OCI-M2 (cell line): ENCODE measurements around the gene DKKL1.

Experiments
- DNase-seq: peaks from one replicate; lab custom pipeline; 2025; ENCODE audit not compliant: unreplicated experiment; lab: John Stamatoyannopoulos, UW

DKKL1 gene

DNA sequence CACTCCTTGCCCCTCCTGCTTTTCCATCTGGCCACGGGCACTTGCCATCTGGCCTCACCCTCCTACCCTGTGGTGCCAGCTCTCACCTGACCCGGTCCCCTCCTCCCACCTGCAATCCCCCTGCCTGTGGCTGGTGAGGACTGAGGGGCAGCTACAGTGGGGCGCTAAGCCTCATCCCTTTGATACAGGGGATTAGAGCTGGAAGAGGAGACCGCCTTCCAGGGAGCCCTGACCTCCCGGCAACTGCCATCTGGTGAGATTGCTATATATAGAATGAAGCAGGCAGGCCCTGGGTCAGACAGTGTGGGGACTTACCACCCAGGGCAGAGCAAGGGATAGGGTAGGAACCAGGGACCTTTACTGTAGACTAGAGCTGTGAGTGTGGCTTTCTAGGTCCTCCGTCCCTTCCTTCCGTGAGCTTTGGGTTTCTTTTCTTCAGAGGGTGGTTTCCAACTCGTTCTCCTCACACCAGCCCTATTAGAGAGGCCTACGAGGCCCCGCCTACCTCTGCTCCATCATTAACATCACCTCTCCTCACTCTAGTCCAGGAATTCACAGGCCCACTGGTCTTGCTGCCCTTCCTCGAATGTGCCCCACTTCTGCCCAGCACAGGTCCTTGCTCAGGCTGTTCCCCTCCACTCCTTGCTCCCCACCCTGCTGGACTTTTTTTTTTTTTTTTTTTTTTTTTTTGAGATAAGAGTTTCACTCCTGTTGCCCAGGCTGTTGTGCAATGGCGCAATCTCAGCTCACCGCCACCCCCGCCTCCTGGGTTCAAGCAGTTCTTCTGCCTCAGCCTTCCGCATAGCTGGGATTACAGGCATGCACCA is 32.1 kb downstream of the DKKL1 start:
- no peak for DNase-seq

DNA sequence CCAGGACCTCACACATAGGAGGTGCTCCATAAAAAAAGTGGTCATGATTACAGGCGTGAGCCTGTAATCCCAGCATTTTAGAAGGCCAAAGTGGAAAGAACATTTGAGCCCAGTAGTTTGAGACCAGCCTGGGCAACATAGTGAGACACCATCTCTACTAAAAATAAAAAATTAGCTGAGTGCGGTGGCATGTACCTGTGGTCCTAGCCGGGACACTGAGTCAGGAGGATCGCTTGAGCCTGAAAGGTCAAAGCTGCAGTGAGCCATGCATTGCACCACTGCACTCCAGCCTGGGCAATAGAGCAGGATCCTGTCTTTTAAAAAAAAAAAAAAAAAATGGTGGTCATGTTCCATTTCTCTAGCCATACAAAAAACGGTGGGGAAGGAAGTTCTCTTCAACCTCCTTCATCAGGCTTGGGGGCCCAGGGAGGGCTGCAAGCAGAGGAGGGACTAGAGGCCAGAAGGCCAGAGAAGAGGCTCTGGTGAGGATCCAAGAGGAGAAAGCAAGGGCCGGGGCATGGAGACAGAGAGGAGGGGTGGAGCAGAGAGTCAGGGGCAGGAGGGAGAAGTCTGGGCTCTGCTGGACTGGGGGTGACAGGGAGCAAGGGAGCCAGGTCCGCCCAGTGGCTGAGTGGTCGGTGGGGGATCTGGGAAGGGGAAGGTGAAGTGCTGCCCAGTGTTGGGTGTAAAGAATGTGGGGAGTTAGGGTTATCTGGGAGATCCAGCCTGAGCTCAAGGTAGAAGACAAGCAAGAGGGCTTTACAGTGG is 33.2 kb downstream of the DKKL1 start:
- DNase-seq = no peak

DNA sequence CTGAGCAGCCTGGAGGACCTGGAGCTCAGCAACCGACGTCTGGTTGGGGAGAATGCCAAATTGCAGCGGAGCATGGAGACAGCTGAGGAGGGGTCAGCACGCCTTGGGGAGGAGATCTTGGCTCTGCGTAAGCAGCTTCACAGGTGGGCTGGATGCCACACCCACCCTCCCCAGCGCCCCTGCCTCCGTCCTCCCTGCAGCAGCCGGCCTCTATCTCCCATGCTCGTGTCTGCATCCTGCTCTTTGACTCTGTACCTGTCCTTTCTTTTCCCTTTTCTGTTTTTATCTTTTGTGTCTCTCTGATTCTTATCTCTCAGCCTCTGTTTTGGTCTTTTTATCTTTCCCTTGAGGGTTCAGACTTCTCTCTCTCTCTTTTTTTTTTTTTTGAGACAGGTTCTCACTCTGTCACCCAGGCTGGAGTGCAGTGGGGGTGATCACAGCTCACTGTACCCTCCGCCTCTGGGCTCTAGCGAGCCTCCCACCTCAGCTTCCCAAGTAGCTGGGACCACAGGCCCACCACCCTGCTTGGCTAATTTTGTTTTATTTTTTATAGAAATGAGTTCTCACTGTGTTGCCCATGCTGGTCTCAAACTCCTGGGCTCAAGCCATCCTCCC is 34.4 kb downstream of the DKKL1 start:
- DNase-seq = no peak

DNA sequence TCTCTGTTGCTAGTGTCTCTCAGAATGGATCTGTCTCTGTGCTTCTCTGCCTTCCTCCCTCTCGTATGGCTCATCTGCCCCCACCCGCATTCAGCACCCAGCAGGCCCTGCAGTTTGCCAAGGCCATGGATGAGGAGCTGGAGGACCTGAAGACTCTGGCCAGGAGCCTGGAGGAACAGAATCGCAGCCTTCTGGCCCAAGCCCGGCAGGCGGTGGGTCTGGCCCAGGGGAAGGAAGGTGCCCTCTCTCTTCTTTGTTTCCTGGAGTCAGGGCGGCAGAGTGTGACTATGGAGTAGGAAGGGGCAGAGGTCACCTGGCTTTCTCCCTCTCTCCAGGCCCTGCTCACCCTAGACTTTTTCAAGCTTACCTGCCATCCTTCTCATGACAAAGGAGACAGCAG is 35.3 kb downstream of the DKKL1 start:
- DNase-seq = no peak

DNA sequence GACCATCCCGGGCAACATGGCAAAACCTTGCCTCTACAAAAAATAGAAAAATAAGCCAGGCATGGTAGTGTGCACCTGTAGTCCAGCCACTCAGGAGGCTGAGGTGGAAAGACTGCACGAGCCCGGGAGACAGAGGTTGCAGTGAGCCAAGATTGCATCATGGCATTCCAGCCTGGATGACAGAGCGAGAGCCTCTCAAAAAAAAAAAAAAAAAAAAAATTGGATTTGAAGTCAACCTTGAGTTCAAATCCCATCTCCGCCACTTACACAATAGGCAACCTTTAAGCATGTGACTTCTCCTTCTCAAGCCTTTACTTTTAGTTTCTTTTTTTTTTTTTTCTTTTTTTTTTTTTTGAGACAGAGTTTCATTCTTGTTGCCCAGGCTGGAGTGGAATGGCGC is 36.4 kb downstream of the DKKL1 start:
- DNase-seq = no peak

DNA sequence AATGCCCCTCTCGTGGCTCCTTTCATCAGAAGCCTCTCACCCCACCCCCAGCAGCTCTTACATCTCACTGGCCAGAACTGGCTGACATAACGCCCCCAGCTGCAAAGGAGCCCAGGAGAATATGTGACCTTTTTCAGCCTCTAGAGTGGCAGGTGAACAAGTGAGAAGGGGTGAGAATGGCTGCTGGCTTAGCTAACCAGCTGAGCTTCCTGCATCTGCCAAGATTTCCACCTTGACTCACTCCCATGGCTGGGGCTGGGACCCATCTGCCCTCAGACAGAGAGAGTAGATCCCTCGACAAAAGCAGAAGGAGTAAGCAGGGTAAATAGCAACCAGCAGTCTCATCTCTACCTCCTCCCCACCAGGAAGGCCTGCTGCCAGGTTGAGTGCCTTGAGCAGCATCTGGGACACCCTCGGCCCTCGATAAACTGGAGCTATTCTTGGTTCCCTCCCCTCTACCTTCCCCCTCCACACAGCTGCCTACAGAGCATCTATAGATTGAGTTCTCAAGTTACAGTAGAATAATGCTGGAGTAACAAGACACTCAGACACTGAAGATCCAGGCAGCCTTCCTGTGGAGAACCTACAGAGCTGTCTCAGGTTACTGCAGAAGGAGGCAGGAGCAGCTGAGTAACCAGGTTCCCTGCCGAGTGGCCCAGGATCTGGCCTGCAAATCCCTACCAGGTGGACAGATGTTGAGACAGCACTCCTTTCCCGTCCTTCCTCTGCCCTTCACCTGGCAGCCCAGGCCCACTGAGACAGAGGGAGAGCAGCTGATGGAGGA is 39.9 kb downstream of the DKKL1 start:
- peak; percentile 37 for DNase-seq

DNA sequence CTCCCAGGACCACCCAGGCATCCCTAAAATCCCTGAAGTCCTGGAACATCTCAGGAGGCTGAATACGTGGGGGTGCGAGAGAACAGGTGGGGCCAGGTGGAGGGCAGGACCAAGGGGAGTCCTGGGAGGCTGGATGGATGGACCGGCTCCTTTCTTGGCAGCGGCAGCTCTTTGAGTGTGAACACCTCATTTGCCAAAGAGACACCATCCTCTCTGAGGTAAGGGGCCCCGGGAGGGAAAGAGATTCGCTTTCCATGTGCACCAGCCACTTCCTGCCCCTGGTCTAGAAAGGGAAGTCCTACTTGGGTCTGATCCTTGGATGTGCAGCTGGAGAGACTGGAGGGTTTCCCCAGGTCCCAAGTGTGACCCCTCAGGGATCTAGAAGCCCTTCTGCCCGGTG is 43.4 kb downstream of the DKKL1 start:
- no peak for DNase-seq

DNA sequence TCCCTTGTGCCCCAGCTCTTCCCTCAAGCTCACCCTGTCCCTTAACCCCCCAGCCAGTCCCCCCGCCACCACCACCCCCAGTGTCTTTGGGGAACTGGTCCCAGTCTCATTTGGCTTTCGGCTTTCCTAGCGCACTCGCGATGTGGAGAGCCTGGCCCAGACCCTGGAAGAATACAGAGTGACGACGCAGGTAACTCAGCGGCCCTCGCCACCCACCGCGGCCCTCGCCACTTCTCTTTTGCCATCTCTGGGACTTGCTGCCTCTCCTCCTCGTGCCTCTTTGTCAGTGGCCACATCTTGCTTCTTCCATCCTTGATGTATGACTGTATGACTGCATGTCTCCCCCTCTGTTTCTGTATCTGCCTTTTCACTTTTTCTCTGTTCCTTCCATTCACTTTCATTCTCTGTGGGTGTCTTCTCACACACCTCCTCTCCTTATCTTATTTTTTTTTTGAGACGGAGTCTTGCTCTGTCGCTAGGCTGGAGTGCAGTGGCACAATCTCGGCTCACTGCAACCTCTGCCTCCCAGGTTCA is 43.9 kb downstream of the DKKL1 start:
- no peak for DNase-seq

DNA sequence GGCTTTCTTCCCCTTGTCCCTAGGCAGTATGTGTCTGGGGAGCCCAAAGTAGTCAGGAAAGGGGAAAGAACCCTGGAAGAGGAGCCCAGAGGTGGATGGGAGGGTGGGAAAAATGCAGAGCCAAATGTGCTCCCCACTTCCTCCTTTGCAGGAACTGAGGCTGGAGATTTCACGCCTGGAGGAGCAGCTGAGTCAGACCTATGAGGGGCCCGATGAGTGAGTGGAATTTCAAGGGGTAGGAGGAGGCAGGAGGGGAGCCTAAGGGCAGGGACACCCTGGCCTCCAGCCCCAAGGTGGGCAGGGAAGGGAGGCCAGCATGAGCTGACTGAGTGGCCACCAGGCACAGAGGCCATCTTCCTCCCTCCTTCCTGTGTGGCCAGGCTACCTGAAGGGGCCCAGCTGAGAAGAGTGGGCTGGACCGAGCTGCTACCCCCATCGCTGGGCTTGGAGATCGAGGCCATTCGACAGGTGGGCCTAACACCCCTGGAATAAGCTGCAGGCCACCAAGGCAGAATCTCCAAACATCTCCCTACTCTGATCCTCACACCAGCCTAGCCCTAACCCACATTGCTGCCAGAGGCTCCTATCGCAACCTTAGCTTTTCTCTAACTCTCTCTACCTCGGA is 45.3 kb downstream of the DKKL1 start:
- no peak for DNase-seq

DNA sequence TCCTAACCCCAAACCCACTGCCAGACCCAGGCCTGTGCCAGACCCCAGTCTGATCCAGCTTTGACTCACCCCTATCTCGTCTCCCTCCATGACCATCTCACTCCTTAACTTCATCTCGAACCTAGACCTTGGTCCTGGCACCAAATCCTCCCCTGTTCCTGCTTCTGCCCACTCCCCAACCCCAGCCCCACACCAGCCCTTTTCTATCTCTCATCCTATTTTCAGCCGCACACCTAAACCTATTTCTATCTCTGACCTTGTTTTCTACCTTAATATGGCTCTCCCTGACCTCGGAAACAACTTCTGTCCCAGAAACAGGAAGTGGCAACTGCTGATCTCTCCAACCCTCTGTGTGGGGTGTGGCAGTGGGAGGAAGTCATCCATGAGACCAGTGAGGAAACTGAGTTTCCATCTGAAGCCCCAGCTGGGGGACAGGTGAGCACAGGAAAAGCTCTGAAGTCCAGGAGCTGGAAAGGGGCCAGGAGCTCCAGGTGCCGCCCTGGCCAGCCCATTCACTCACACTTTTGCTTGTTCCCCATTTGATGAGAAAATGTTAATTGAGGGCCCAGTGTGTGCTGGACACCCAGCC is 45.9 kb downstream of the DKKL1 start:
- no peak for DNase-seq

DNA sequence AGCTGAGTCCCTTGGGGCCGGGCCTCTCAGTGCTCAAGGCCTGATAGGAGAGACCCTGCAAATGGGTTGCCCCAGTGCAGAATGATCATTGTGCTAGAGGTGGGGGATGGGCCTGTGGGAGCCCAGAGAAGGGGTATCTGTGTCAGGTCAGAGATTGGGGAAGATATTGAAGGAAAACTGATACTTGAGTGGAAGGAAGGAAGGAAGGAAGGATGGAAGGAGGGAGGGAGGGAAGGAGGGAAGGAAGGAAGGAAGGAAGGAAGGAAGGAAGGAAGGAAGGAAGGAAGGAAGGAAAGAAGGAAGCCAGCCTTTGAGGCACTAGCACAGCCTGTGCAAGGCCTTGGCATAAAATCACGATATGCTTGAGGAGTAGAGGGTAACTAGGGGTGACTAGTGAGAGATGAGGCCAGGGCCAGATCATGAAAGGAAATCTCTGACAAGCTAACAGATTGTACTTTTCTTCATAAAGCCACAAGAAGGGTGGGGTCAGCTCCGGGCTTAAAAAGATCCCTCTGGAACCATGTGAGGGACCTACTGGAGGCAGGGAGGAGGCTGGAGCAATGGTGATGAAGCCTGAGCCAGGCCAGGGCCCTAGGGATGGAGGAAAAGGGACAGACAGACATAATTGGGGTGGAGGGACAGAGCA is 48.1 kb downstream of the DKKL1 start:
- DNase-seq = no peak

DNA sequence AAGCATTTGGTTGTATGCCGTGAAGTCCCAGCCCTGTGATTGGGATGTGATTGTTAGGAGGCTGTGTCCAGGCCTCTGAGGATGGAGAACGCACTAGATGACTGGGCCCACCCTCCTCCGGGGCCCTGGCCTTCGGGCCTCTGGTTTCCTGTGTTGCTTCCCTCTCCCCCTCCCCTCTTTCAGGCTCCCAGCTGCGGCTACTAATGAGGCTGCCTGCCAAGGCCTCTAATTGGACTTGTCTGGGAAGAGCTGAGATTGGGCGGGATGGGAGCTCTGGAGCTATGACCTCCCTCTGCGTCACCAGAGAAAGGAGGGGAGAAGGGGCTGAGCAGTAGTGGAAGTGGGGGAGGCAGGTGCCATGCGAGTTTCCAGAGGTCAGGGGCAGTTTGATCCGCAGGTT is 49.7 kb downstream of the DKKL1 start:
- no peak for DNase-seq

DNA sequence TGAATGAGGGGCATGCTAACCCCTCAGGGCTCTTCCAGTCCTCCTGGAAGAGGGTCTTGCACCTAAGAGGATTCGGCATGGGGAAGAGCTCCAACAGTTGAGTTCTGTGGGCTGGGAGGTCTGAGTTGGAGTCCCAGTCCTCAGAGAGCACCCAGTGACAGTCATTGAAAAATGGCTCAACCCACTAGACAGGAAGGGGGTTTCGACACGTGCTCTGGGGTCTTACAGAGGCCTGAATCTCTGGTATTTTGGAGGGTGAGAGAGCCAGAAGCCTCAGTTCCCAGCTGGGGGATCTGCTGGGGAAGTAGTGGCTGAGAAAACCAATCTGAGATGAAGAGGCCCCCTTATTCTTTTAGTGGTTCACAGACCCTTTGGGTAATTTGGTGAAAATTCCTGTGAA is 50.6 kb downstream of the DKKL1 start:
- no peak for DNase-seq

DNA sequence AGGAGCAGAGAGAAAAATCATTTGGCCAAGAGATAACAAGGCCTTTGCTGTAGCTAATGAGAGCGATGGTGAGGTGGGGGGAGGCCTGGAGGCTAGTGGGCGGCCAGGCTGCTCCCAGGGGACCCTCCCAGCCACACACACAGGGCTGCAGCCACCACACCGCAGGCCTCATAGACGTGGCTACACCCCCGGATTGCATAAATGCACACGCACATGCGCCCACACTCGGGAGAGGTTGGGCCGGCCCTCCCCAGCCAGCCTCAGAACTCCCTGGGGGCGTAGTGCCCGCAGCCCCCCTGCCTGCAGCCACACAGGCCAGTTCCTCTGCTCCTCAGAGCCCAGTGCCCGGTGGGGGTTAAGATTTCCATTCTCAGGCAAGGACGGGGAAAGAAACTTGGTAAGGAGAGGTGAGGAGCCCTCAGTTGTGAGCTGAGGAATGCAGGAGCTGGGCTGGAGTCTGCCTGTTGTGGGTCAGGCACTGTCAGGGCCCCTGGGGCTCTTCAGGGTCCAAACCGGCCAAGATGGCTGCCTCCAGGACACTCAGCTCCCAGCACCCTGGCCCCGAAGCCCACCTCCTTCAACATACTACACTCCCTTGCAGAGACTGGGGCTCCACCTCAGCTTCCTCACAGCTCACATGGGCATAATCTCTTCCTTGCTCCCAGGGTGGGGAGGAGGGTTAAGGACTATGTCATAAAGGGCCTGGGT is 51.6 kb downstream of the DKKL1 start:
- no peak for DNase-seq

DNA sequence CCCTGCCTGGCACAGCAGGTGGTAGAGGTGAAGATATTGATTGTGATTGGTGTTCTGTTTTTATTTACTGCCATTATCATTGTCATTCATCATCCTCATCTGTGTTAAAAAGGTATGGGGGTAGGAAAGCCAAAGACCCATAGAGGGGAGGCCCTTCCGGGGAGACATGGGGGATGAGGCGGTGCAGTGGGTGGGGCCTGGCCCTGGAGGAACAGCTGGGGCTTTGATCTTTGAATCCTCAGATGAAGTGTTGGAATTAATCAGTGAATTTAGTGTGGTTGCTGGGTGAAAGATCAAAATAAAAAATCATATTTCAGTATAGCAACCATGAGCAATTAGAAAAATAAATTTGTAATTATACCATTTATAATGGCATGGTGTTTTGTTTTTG is 52.1 kb downstream of the DKKL1 start:
- no peak for DNase-seq

DNA sequence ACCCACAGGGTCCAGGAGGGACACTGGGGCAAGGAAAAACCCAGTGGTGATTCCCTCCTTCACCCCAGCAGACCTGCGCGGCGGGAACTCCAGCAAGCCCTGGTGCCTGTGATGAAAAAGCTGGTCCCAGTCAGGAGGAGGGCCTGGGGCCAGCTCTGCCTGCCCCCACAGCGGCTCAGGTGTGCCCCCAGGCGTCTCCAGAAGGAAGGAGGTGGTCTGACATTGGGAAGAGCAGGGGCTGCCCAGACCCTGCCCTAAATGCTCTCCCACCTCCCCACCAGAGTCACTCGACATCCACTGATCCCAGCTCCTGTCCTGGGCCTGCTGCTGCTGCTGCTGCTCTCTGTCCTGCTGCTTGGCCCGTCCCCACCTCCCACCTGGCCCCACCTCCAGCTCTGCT is 53.4 kb downstream of the DKKL1 start:
- DNase-seq = no peak

DNA sequence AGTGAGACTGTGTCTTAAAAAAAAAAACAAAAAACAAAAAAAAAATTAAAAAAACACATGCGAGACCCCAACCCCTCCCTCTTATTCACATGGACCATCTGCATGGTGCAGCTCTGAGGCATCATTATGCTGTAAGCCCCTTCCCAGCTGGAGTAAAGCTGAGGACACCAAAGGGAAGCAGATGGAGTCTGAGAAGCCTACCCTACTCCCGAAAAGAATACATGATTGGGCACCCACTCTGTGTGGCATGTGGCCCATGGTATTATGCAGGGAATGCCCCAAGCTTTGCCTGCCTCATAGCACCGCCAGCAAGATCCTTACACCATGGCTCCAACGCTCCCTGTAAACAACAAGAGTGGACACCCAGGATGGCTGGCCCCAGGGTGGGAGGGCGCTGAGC is 54.8 kb downstream of the DKKL1 start:
- no peak for DNase-seq

DNA sequence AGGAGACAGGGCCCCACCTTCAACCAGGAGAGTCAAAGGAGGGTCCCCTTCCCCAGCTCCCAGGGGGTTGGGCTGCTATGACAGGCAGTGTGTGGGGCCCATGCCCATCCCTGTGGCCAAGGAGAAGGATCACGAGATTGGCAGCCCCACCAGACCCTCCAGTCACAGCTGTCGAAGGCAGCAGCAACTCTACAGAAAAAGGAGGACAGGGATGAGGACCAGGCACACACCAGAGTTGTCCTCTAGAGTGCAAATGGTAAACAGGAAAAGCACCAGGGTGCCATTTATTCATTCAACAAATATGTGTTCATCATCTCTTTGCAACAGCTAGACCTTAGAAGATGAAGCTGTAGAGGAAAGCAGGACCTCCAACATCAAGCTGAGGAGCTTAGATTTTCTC is 55.5 kb downstream of the DKKL1 start:
- DNase-seq = no peak

DNA sequence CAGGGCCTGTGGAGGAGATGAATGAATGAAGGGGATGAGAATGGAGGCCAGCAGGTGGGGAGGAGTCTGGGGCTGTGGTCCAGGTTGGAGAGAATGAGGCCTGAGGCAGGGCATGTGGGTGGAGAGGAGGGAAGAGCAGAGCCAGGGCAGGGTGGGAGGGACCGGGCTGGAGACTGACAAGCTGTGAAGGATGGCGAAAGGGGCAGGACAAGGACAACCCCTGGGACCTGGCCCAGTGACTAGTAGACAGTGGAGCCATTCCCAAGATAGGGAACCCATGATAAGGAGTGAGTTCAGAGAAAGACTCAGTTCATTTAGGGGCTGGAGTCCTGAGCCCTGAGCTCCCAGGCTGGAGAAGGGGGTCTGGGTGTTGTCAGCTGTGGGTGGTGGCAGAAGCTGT is 56.5 kb downstream of the DKKL1 start:
- no peak for DNase-seq
